Parathyroid adenoma (tissue), 2 donors: ENCODE results near the gene TCF25.
A peak's percentile ranks its signal among the peaks of the same experiment; 100 is the strongest.
"Not testable (repeated sequence)": the region's sequence is repeated elsewhere in the genome, so short reads cannot be mapped to it uniquely, and the experiment has no call there.

Experiments
- H2AFZ ChIP-seq: fragments of 300-600 bp; sonication (generic); one replicate; pipeline ENCODE4 v1.7.0; 2017; ENCODE audit warnings: antibody characterized with exemption, mild to moderate bottlenecking
- H3K27ac ChIP-seq: fragments of 300-600 bp; sonication (generic); one replicate; pipeline ENCODE4 v1.7.0; 2017
- H3K27me3 ChIP-seq: fragments of 300-600 bp; sonication (generic); one replicate; pipeline ENCODE4 v1.7.0; 2017; ENCODE audit warnings: low read length; ENCODE audit not compliant: control insufficient read depth, insufficient read depth
- H3K36me3 ChIP-seq: fragments of 300-600 bp; sonication (generic); one replicate; pipeline ENCODE4 v1.7.0; 2017; ENCODE audit warnings: low read length; ENCODE audit not compliant: control insufficient read depth, insufficient read depth
- H3K4me1 ChIP-seq: fragments of 300-600 bp; sonication (generic); one replicate; pipeline ENCODE4 v1.7.0; 2017; ENCODE audit warnings: control low read depth
- H3K4me2 ChIP-seq: fragments of 300-600 bp; sonication (generic); one replicate; pipeline ENCODE4 v1.7.0; 2017; ENCODE audit warnings: low read length
- H3K4me3 ChIP-seq: fragments of 300-600 bp; sonication (generic); one replicate; pipeline ENCODE4 v1.7.0; 2017; ENCODE audit warnings: low read depth, low read length
- H3K79me2 ChIP-seq: fragments of 300-600 bp; sonication (generic); one replicate; pipeline ENCODE4 v1.7.0; 2017; ENCODE audit warnings: control low read depth
- H3K9ac ChIP-seq: fragments of 300-600 bp; sonication (generic); one replicate; pipeline ENCODE4 v1.7.0; 2017; ENCODE audit warnings: mild to moderate bottlenecking
- H3K9me3 ChIP-seq: fragments of 300-600 bp; sonication (generic); one replicate; pipeline ENCODE4 v1.7.0; 2017; ENCODE audit warnings: low read length; ENCODE audit not compliant: control insufficient read depth
- CTCF ChIP-seq: fragments of 300-600 bp; sonication (generic); IDR thresholded peaks from one replicate; pipeline ENCODE4 v1.7.0; 2017; ENCODE audit warnings: antibody characterized with exemption, mild to moderate bottlenecking
- donor health status: primary hyperparathyroidism.

The TCF25 gene

GRCh38 chr16:89828199-89828869 is 45.1 kb upstream of the TCF25 start, which contains the start of gene SPIRE2:
TSS of gene SPIRE2 (plus strand) at chr16:89828475. CDS start at chr16:89828551, 76 bp downstream.
- Histone ChIP-seq H3K4me2 (peak within 1 kb of the TSS; percentile 89), H3K79me2 (peaks cover 5% of the 10 kb centered on the region), H2AFZ (peak within 1 kb of the TSS; percentile 93), H3K27ac (peak within 1 kb of the TSS; percentile 98), H3K4me1 (peaks cover 12% of the 10 kb centered on the region), H3K9ac (peak within 1 kb of the TSS; percentile 97), H3K4me3 (peak within 1 kb of the TSS; percentile 56), H3K9me3 (no peaks in the 10 kb centered on the region), H3K27me3 (no peaks in the 10 kb centered on the region), H3K36me3 (no peaks in the 10 kb centered on the region)
- no peak for TF ChIP-seq CTCF

GRCh38 chr16:89828870-89829629 is 44.3 kb upstream of the TCF25 start:
- Histone ChIP-seq H3K9ac (peak overlapping the region; percentile 53), H3K36me3 (no peaks in the 10 kb centered on the region), H3K27me3 (no peaks in the 10 kb centered on the region), H3K4me2 (peak overlapping the region; percentile 52), H3K79me2 (peaks cover 5% of the 10 kb centered on the region), H3K27ac (peak overlapping the region; percentile 84), H3K9me3 (no peaks in the 10 kb centered on the region), H2AFZ (peak overlapping the region; percentile 78), H3K4me3 (peak overlapping the region; percentile 47), H3K4me1 (peaks cover 12% of the 10 kb centered on the region)
- no peak for TF ChIP-seq CTCF

GRCh38 chr16:89829630-89830437 is 43.6 kb upstream of the TCF25 start:
- Histone ChIP-seq H3K27me3 (no peaks in the 10 kb centered on the region), H2AFZ (no peak overlapping the region), H3K36me3 (no peaks in the 10 kb centered on the region), H3K4me3 (no peak overlapping the region), H3K9ac (no peak overlapping the region), H3K9me3 (no peaks in the 10 kb centered on the region), H3K4me2 (peak overlapping the region; percentile 52), H3K27ac (peak overlapping the region; percentile 84), H3K79me2 (peaks cover 5% of the 10 kb centered on the region), H3K4me1 (peaks cover 12% of the 10 kb centered on the region)
- no peak for TF ChIP-seq CTCF

- H3K27me3 ChIP-seq = no peaks in the 10 kb centered on the region
- H3K9ac ChIP-seq = no peak overlapping the region
- H3K4me1 ChIP-seq = peaks cover 12% of the 10 kb centered on the region
- TF ChIP-seq CTCF = no peak
- H3K79me2 ChIP-seq = peaks cover 5% of the 10 kb centered on the region
- H3K4me2 ChIP-seq = no peak overlapping the region
- no peak overlapping the region for H3K27ac ChIP-seq
- H3K4me3 ChIP-seq = no peak overlapping the region
- no peaks in the 10 kb centered on the region for H3K36me3 ChIP-seq
- H3K9me3 ChIP-seq = no peaks in the 10 kb centered on the region
- no peak overlapping the region for H2AFZ ChIP-seq
Observed at GRCh38 chr16:89831810-89832328, 41.5 kb upstream of the TCF25 start.

GRCh38 chr16:89833664-89834363 is 39.6 kb upstream of the TCF25 start:
- not testable (repeated sequence) for H3K4me3 ChIP-seq, H3K4me2 ChIP-seq, H3K9ac ChIP-seq, H2AFZ ChIP-seq, H3K9me3 ChIP-seq, H3K27ac ChIP-seq, H3K27me3 ChIP-seq, H3K79me2 ChIP-seq, H3K36me3 ChIP-seq
- H3K4me1 ChIP-seq = peaks cover 17% of the 10 kb centered on the region

- not testable (repeated sequence) for H2AFZ ChIP-seq, H3K27ac ChIP-seq, H3K79me2 ChIP-seq, H3K9ac ChIP-seq, H3K4me2 ChIP-seq, H3K9me3 ChIP-seq, H3K4me3 ChIP-seq, H3K36me3 ChIP-seq, H3K27me3 ChIP-seq
- peaks cover 12% of the 10 kb centered on the region for H3K4me1 ChIP-seq
Observed at GRCh38 chr16:89834813-89835363, 38.5 kb upstream of the TCF25 start.
